SK-N-SH (cell line): Measurements from ENCODE around the gene NOC2L.

ENCODE experiments used
- EP300 ChIP-seq, 2 experiments: IDR thresholded peaks; 2 replicates each; pipeline versions ENCODE4 v1.4.0 to v1.6.1; 2012; ENCODE audit warnings: borderline replicate concordance in 1 of 2, low read depth in 1 of 2, low read length in 1 of 2
- FOXM1 ChIP-seq: IDR thresholded peaks from 2 replicates; pipeline ENCODE4 v1.4.0; 2012; ENCODE audit warnings: low read depth, mild to moderate bottlenecking
- GABPA ChIP-seq: IDR thresholded peaks from 2 replicates; pipeline ENCODE4 v1.4.0; 2012; ENCODE audit warnings: low read depth, mild to moderate bottlenecking
- NFIC ChIP-seq: IDR thresholded peaks from 2 replicates; pipeline ENCODE4 v1.4.0; 2012; ENCODE audit warnings: borderline replicate concordance
- POLR2AphosphoS5 ChIP-seq: IDR thresholded peaks from 2 replicates; pipeline ENCODE4 v1.6.1; 2012; ENCODE audit warnings: low read depth, low read length
- RAD21 ChIP-seq: IDR thresholded peaks from 2 replicates; pipeline ENCODE4 v1.6.1; 2012; ENCODE audit warnings: mild to moderate bottlenecking, low read length
- SMC3 ChIP-seq: IDR thresholded peaks from 2 replicates; pipeline ENCODE4 v1.6.1; 2012; ENCODE audit warnings: low read depth, low read length, improper control_type of control experiment
- TAF1 ChIP-seq: IDR thresholded peaks from 2 replicates; pipeline ENCODE4 v1.6.1; 2012; ENCODE audit warnings: low read depth, mild to moderate bottlenecking, low read length, moderate library complexity, borderline replicate concordance
- TF ChIP-seq, protein P1 (sequence below): IDR thresholded peaks from 2 replicates; pipeline ENCODE4 v1.4.0; 2012; ENCODE audit warnings: low read depth, borderline replicate concordance
- TF ChIP-seq, protein P2 (sequence below): fragments of 200-600 bp; sonication (generic); IDR thresholded peaks from 2 replicates; pipeline ENCODE4 v1.6.1; 2017; ENCODE audit warnings: antibody characterized with exemption, mild to moderate bottlenecking, moderate library complexity

DNA sequence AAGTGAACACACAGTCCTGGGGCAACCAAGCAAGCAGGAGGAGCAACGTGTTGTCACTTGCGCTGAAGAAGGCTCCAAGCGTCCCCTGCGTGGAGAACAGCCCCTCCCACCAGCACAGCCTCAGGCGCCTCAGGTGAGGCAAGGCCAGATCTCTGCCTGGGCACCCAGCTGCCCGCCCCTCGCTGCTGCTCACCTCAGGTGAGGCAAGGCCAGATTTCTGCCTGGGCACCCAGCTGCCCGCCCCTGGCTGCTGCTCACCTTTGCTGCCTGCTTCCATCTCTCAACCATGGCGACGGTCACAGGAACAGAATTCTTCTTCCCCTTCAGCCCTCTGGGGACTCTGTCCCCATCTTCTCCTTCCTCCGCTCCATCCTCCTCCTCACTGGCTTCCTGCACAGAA is 2.4 kb downstream of the NOC2L start:
- TF ChIP-seq SMC3, result no peak
- TF ChIP-seq, protein P1, sequence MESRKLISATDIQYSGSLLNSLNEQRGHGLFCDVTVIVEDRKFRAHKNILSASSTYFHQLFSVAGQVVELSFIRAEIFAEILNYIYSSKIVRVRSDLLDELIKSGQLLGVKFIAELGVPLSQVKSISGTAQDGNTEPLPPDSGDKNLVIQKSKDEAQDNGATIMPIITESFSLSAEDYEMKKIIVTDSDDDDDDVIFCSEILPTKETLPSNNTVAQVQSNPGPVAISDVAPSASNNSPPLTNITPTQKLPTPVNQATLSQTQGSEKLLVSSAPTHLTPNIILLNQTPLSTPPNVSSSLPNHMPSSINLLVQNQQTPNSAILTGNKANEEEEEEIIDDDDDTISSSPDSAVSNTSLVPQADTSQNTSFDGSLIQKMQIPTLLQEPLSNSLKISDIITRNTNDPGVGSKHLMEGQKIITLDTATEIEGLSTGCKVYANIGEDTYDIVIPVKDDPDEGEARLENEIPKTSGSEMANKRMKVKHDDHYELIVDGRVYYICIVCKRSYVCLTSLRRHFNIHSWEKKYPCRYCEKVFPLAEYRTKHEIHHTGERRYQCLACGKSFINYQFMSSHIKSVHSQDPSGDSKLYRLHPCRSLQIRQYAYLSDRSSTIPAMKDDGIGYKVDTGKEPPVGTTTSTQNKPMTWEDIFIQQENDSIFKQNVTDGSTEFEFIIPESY, result no peak
- TF ChIP-seq, protein P2, sequence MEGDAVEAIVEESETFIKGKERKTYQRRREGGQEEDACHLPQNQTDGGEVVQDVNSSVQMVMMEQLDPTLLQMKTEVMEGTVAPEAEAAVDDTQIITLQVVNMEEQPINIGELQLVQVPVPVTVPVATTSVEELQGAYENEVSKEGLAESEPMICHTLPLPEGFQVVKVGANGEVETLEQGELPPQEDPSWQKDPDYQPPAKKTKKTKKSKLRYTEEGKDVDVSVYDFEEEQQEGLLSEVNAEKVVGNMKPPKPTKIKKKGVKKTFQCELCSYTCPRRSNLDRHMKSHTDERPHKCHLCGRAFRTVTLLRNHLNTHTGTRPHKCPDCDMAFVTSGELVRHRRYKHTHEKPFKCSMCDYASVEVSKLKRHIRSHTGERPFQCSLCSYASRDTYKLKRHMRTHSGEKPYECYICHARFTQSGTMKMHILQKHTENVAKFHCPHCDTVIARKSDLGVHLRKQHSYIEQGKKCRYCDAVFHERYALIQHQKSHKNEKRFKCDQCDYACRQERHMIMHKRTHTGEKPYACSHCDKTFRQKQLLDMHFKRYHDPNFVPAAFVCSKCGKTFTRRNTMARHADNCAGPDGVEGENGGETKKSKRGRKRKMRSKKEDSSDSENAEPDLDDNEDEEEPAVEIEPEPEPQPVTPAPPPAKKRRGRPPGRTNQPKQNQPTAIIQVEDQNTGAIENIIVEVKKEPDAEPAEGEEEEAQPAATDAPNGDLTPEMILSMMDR, result no peak
- TF ChIP-seq POLR2AphosphoS5, result no peak
- no peak for TF ChIP-seq GABPA
- no peak for TF ChIP-seq TAF1
- no peak for TF ChIP-seq RAD21
- no peak for TF ChIP-seq EP300 (IDR thresholded peaks at IDR 0.05; ENCODE audit: borderline replicate concordance in 1 of 2, low read depth in 1 of 2, low read length in 1 of 2)
- no peak for TF ChIP-seq NFIC
- no peak for TF ChIP-seq FOXM1
